DND-41 (cell line): ENCODE measurements around the gene EPHB2.

Source experiments
- EZH2 ChIP-seq: IDR thresholded peaks from 3 replicates; pipeline ENCODE4 v1.6.1; 2012; ENCODE audit warnings: borderline replicate concordance, low read depth, mild to moderate bottlenecking, moderate library complexity, low read length, inconsistent platforms; ENCODE audit not compliant: severe bottlenecking
- TF ChIP-seq, protein P1 (sequence below): IDR thresholded peaks from 2 replicates; pipeline ENCODE4 v1.5.1; 2012; ENCODE audit warnings: borderline replicate concordance, low read length, moderate library complexity, mild to moderate bottlenecking; ENCODE audit not compliant: poor library complexity, severe bottlenecking; ENCODE audit errors: extremely low read depth

DNA sequence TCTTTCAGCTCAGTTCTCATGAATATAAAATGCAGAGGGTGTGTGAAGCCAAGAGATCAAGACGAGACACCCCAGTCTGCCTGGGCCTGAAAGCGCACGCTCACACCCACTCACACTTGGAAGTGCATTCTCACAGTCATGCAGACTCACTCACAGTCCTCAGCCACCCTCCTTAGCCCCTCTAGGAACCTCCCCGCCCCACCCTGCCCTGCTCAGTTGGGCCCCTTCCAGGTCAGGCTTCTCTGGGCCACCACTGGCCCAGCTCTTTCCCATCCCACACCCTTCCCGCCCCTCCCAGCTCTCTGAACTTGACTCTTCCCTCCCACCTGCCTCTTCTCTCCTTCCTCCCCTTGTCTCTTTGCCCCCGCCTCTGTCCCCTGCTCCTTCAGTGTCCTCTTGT, 93.8 kb downstream of the EPHB2 start:
- TF ChIP-seq, protein P1, sequence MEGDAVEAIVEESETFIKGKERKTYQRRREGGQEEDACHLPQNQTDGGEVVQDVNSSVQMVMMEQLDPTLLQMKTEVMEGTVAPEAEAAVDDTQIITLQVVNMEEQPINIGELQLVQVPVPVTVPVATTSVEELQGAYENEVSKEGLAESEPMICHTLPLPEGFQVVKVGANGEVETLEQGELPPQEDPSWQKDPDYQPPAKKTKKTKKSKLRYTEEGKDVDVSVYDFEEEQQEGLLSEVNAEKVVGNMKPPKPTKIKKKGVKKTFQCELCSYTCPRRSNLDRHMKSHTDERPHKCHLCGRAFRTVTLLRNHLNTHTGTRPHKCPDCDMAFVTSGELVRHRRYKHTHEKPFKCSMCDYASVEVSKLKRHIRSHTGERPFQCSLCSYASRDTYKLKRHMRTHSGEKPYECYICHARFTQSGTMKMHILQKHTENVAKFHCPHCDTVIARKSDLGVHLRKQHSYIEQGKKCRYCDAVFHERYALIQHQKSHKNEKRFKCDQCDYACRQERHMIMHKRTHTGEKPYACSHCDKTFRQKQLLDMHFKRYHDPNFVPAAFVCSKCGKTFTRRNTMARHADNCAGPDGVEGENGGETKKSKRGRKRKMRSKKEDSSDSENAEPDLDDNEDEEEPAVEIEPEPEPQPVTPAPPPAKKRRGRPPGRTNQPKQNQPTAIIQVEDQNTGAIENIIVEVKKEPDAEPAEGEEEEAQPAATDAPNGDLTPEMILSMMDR, result no peak
- no peak for TF ChIP-seq EZH2
